Ishikawa (cell line): ENCODE measurements around the gene CCDC107.

Source experiments
- CEBPB ChIP-seq: IDR thresholded peaks from 2 replicates; pipeline ENCODE4 v1.6.1; 2012
- CREB1 ChIP-seq: IDR thresholded peaks from 2 replicates; pipeline ENCODE4 v1.6.1; 2012; ENCODE audit warnings: low read depth
- EGR1 ChIP-seq: IDR thresholded peaks from 2 replicates; pipeline ENCODE4 v1.6.1; 2012
- EP300 ChIP-seq: IDR thresholded peaks from 2 replicates; pipeline ENCODE4 v1.6.1; 2012; ENCODE audit warnings: borderline replicate concordance
- FOXM1 ChIP-seq: IDR thresholded peaks from 2 replicates; pipeline ENCODE4 v1.6.1; 2012; ENCODE audit warnings: low read depth, borderline replicate concordance
- NFIC ChIP-seq: IDR thresholded peaks from 2 replicates; pipeline ENCODE4 v1.6.1; 2012
- RAD21 ChIP-seq: IDR thresholded peaks from 2 replicates; pipeline ENCODE4 v1.6.1; 2012; ENCODE audit warnings: low read depth
- TAF1 ChIP-seq: IDR thresholded peaks from 2 replicates; pipeline ENCODE4 v1.6.1; 2012; ENCODE audit warnings: low read depth, mild to moderate bottlenecking
- TCF12 ChIP-seq: IDR thresholded peaks from 2 replicates; pipeline ENCODE4 v1.6.1; 2012; ENCODE audit warnings: low read depth
- TEAD4 ChIP-seq: IDR thresholded peaks from 2 replicates; pipeline ENCODE4 v1.6.1; 2012
- YY1 ChIP-seq: IDR thresholded peaks from 2 replicates; pipeline ENCODE4 v1.6.1; 2012; ENCODE audit warnings: low read depth
- ZBTB7A ChIP-seq: IDR thresholded peaks from 2 replicates; pipeline ENCODE4 v1.6.1; 2012; ENCODE audit warnings: low read depth
- TF ChIP-seq, protein P1 (sequence below): IDR thresholded peaks from 2 replicates; pipeline ENCODE4 v1.6.1; 2012
- TF ChIP-seq, protein P2 (sequence below): IDR thresholded peaks from 2 replicates; pipeline ENCODE4 v1.6.1; 2012; ENCODE audit warnings: low read depth, mild to moderate bottlenecking
- TF ChIP-seq, protein P3 (sequence below): IDR thresholded peaks from 2 replicates; pipeline ENCODE4 v1.6.1; 2012

CCDC107 gene

DNA sequence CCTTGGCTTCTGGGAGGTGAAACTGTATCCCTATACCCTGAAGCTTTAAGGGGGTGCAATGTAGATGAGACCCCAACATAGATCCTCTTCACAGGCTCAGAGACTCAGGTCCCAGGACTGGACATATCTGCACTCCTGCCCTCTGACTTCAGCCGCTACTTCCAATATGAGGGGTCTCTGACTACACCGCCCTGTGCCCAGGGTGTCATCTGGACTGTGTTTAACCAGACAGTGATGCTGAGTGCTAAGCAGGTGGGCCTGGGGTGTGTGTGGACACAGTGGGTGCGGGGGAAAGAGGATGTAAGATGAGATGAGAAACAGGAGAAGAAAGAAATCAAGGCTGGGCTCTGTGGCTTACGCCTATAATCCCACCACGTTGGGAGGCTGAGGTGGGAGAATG, 21.0 kb downstream of the CCDC107 start:
- TF ChIP-seq, protein P1, sequence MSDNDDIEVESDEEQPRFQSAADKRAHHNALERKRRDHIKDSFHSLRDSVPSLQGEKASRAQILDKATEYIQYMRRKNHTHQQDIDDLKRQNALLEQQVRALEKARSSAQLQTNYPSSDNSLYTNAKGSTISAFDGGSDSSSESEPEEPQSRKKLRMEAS: no peak
- TF ChIP-seq TAF1 (no peak), NFIC (no peak)

DNA sequence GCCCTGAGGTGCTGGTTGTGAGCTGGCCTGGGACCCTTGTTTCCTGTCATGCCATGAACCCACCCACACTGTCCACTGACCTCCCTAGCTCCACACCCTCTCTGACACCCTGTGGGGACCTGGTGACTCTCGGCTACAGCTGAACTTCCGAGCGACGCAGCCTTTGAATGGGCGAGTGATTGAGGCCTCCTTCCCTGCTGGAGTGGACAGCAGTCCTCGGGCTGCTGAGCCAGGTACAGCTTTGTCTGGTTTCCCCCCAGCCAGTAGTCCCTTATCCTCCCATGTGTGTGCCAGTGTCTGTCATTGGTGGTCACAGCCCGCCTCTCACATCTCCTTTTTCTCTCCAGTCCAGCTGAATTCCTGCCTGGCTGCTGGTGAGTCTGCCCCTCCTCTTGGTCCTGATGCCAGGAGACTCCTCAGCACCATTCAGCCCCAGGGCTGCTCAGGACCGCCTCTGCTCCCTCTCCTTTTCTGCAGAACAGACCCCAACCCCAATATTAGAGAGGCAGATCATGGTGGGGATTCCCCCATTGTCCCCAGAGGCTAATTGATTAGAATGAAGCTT, 21.8 kb downstream of the CCDC107 start:
- TF ChIP-seq NFIC (no peak), RAD21 (no peak), TAF1 (no peak), ZBTB7A (no peak), CREB1 (no peak), EGR1 (no peak)
- TF ChIP-seq, protein P2, sequence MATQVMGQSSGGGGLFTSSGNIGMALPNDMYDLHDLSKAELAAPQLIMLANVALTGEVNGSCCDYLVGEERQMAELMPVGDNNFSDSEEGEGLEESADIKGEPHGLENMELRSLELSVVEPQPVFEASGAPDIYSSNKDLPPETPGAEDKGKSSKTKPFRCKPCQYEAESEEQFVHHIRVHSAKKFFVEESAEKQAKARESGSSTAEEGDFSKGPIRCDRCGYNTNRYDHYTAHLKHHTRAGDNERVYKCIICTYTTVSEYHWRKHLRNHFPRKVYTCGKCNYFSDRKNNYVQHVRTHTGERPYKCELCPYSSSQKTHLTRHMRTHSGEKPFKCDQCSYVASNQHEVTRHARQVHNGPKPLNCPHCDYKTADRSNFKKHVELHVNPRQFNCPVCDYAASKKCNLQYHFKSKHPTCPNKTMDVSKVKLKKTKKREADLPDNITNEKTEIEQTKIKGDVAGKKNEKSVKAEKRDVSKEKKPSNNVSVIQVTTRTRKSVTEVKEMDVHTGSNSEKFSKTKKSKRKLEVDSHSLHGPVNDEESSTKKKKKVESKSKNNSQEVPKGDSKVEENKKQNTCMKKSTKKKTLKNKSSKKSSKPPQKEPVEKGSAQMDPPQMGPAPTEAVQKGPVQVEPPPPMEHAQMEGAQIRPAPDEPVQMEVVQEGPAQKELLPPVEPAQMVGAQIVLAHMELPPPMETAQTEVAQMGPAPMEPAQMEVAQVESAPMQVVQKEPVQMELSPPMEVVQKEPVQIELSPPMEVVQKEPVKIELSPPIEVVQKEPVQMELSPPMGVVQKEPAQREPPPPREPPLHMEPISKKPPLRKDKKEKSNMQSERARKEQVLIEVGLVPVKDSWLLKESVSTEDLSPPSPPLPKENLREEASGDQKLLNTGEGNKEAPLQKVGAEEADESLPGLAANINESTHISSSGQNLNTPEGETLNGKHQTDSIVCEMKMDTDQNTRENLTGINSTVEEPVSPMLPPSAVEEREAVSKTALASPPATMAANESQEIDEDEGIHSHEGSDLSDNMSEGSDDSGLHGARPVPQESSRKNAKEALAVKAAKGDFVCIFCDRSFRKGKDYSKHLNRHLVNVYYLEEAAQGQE: no peak
- TF ChIP-seq, protein P1: no peak

DNA sequence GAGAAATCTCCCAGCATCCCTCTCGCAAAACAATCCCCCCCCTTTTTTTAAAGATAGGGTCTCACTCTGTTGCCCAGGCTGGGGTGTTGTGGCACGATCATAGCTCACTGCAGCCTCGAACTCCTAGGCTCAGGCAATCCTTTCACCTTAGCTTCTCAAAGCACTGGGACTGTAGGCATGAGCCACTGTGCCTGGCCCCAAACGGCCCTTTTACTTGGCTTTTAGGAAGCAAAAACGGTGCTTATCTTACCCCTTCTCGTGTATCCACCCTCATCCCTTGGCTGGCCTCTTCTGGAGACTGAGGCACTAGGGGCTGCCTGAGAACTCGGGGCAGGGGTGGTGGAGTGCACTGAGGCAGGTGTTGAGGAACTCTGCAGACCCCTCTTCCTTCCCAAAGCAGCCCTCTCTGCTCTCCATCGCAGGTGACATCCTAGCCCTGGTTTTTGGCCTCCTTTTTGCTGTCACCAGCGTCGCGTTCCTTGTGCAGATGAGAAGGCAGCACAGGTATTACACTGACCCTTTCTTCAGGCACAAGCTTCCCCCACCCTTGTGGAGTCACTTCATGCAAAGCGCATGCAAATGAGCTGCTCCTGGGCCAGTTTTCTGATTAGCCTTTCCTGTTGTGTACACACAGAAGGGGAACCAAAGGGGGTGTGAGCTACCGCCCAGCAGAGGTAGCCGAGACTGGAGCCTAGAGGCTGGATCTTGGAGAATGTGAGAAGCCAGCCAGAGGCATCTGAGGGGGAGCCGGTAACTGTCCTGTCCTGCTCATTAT, 22.4 kb downstream of the CCDC107 start:
- TF ChIP-seq, protein P3, sequence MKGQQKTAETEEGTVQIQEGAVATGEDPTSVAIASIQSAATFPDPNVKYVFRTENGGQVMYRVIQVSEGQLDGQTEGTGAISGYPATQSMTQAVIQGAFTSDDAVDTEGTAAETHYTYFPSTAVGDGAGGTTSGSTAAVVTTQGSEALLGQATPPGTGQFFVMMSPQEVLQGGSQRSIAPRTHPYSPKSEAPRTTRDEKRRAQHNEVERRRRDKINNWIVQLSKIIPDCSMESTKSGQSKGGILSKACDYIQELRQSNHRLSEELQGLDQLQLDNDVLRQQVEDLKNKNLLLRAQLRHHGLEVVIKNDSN: no peak
- no peak for TF ChIP-seq CEBPB
- no peak for TF ChIP-seq CREB1
- no peak for TF ChIP-seq ZBTB7A
- no peak for TF ChIP-seq TCF12
- no peak for TF ChIP-seq FOXM1
- TF ChIP-seq, protein P1: no peak
- TF ChIP-seq NFIC: no peak
- TF ChIP-seq YY1: no peak

DNA sequence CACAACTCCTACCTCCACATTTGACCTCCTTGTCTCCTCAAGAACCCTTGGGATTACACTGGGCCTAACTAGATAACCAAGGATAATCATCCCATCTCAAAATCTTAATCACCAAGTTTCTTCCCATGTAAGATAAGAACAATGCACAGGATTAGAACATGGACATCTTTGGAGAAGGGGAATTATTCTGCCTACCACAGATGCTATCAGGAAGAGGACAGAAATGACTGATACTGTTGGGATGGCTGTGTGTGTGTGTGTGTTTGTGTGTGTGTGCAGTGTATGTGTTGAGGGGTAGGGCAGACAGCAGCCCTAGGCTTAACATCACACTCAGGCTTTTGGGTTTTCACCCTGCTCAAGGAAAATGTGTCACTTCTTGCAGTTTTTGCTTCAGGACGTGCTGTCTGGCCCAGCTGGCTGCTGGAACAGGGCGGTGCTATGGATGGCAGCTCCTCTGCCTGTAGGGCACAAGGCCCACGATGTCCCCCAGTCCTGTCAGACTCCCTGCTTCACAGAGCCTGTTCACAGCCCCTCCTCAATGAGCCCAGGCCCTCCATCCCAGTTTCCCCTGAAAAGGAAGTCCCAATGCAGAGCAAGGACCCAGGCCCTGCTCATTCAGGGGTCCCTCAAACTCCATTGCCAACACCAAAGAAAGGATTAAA, 23.4 kb downstream of the CCDC107 start:
- TF ChIP-seq TCF12 (no peak), EGR1 (no peak), RAD21 (no peak)

DNA sequence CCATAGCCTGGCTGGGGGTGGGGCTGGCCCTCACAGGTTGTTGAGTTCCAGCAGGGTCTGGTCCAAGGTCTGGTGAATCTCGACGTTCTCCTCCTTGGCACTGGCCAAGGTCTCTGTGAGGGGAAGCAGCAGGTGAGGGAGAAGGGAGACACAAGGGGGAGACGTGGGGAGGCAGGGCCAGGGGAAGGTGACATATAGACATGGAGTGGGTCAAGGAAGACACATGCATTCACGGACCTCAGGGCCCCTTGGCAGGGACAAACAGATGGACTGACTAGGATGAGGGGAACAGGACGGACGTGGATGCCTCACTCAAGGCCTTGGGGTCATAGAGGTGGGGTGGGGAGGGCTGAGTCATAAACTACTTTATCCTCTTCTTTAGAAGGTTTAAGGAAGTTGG, 24.0 kb downstream of the CCDC107 start:
- TF ChIP-seq CEBPB: no peak
- TF ChIP-seq FOXM1: no peak
- no peak for TF ChIP-seq TEAD4
- TF ChIP-seq EGR1: no peak
- TF ChIP-seq NFIC: no peak
- TF ChIP-seq RAD21: no peak

DNA sequence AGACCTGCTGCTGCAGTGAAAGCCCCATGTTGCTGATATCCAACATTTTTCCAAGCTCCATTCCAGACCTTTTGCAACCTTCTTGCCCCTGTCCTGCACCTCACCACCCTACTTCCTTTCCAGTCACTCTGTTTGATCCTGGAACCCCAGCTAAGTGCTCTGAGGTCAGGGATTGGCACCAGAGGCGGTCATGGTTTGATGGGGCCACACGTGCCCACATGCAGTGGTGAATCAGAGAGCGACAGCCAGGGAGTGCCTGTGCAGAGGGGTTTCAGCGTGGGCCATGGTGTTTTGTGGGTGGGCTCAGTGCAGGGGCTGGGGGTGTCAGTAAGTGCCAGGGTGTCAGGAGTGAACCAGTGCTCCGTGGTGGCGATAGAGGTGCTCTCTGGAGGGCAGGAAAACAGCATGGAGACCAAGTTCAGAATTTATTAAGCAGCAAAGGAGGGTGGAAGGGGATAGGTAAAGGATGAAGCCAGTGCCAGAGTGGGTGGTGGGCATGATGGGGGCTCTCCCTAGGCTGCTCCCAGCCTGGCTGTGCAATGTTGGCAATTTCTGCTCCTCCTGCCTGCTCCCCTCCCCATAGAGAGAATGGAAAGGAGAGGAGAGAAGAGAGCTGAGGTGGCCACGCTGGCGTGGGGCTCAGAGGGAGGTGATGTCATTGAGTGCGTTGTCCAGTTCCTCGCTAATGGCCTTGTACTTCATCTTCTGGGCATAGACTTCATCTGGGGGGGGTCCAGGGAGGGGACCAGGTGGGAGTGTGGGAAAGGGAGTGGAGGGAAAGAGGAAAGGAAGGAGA, 24.6 kb downstream of the CCDC107 start:
- TF ChIP-seq CREB1 (no peak), RAD21 (no peak)
- TF ChIP-seq, protein P1: no peak

DNA sequence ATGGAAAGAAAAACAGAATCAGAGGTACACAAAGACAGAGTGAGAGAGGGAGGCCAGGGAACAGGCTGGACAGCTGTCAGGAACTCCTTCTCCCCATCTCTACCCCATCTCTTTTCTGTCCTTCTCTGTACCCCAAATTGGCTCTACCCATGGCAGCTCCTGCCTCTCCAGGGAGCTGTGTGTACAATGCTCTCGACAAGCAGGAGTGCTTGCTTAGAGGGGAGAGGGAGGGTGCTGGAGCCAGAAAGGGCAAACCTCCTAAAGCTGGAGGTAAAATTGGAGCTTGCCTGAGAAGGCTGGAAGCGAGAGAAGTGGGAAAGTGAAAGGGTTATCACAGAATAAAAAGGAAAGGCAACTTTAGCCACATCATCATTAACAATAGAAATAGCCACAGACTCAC, 25.2 kb downstream of the CCDC107 start:
- TF ChIP-seq TEAD4 (no peak), FOXM1 (no peak), NFIC (no peak), YY1 (no peak), CEBPB (no peak), RAD21 (no peak), CREB1 (no peak), EP300 (no peak), ZBTB7A (no peak), TCF12 (no peak), EGR1 (no peak)
- TF ChIP-seq, protein P2: no peak
- TF ChIP-seq, protein P3: no peak
- TF ChIP-seq, protein P1: no peak
